H1 (cell line): ENCODE results near the gene SPTBN4. TPM values are rescaled to one million over a fixed set of nuclear protein-coding genes. Genes with fewer than 3 reads are reported as not detected.

ENCODE experiments used
- CTCF ChIA-PET: fragments of 300-600 bp; sonication (Branson Sonifier 250); formaldehyde crosslinking; loops from one replicate; lab custom pipeline; 2021; ENCODE audit not compliant: partially characterized antibody; lab: Charles Lee
- POLR2A ChIA-PET: fragments of 300-600 bp; sonication (Branson Sonifier 250); formaldehyde crosslinking; loops from one replicate; lab custom pipeline; 2021; ENCODE audit warnings: inconsistent platforms; ENCODE audit not compliant: partially characterized antibody; lab: Charles Lee
- DNase-seq, 2 experiments: peaks; one replicate each; pipeline versions ENCODE4 v3.0.0 to v3.0.0-alpha.2; 2010 to 2022; ENCODE audit warnings: low spot score in 2 of 2, low read depth in 1 of 2, mixed read lengths in 1 of 2
- FAIRE-seq: peaks from 2 replicates; lab custom pipeline; 2011; peaks lifted over from hg19 to GRCh38; lab: Jason Lieb, UNC
- H2AFZ ChIP-seq: 2 replicates; pipeline ENCODE4 v1.8.1; 2012; ENCODE audit warnings: low read length, inconsistent platforms
- H2AK5ac ChIP-seq: 2 replicates; pipeline ENCODE4 v1.6.1; 2013; ENCODE audit warnings: low read depth, low read length
- H2BK120ac ChIP-seq: replicated peaks from 2 replicates; pipeline ENCODE3; 2013; ENCODE audit warnings: low read depth, low read length, inconsistent platforms
- H2BK12ac ChIP-seq: 2 replicates; pipeline ENCODE4 v1.6.1; 2013; ENCODE audit warnings: low read depth, low read length
- H2BK15ac ChIP-seq: 2 replicates; pipeline ENCODE4 v1.6.1; 2013; ENCODE audit warnings: low read length
- H2BK20ac ChIP-seq: 2 replicates; pipeline ENCODE4 v1.6.1; 2013; ENCODE audit warnings: low read length
- H2BK5ac ChIP-seq: 2 replicates; pipeline ENCODE4 v1.6.1; 2013; ENCODE audit warnings: low read depth, low read length
- H3K14ac ChIP-seq: 2 replicates; pipeline ENCODE4 v1.6.1; 2013; ENCODE audit warnings: inconsistent platforms; ENCODE audit not compliant: insufficient read length
- H3K18ac ChIP-seq: 2 replicates; pipeline ENCODE4 v1.6.1; 2013; ENCODE audit warnings: low read length; ENCODE audit errors: extremely low read depth
- H3K23ac ChIP-seq: 2 replicates; pipeline ENCODE4 v1.6.1; 2013; ENCODE audit warnings: inconsistent platforms; ENCODE audit not compliant: insufficient read length
- H3K23me2 ChIP-seq: 2 replicates; pipeline ENCODE4 v1.6.1; 2013; ENCODE audit warnings: low read depth, low read length
- H3K27ac ChIP-seq: 2 replicates; pipeline ENCODE4 v1.6.1; 2011; ENCODE audit warnings: low read depth, low read length, inconsistent platforms
- H3K27me3 ChIP-seq, 4 experiments: replicated peaks in 1 of 4; 1 replicate in 1 of 4; 2 replicates in 3 of 4; pipeline versions ENCODE4 v1.6.1 to v1.8.1; 2011 to 2013; ENCODE audit warnings: low read length in 3 of 4, mild to moderate bottlenecking in 3 of 4, inconsistent platforms in 2 of 4, mixed read lengths in 2 of 4, moderate library complexity in 1 of 4; ENCODE audit not compliant: control insufficient read depth in 3 of 4, insufficient read depth in 3 of 4; ENCODE audit errors: extremely low read depth in 1 of 4
- H3K36me3 ChIP-seq, 4 experiments: 2 replicates each; pipeline versions ENCODE4 v1.6.1 to v1.8.1; 2011 to 2013; ENCODE audit warnings: mild to moderate bottlenecking in 4 of 4, low read length in 3 of 4, moderate library complexity in 2 of 4, control low read depth in 1 of 4, inconsistent platforms in 1 of 4; ENCODE audit not compliant: insufficient read depth in 4 of 4, control insufficient read depth in 2 of 4
- H3K4ac ChIP-seq: replicated peaks from 2 replicates; pipeline ENCODE3; 2013; ENCODE audit warnings: low read length, low read depth, mixed read lengths, inconsistent platforms; ENCODE audit not compliant: insufficient read length
- H3K4me1 ChIP-seq, 4 experiments: replicated peaks in 1 of 4; 1 replicate in 1 of 4; 2 replicates in 3 of 4; pipeline versions ENCODE4 v1.6.1 to v1.8.1; 2011 to 2013; ENCODE audit warnings: low read length in 3 of 4, inconsistent platforms in 2 of 4, mixed read lengths in 1 of 4; ENCODE audit not compliant: insufficient read depth in 4 of 4, control insufficient read depth in 3 of 4
- H3K4me2 ChIP-seq, 2 experiments: 2 replicates each; pipeline versions ENCODE4 v1.6.1 to v1.8.1; 2011 to 2013; ENCODE audit warnings: low read depth in 2 of 2, low read length in 2 of 2, control low read depth in 1 of 2, inconsistent platforms in 1 of 2, mild to moderate bottlenecking in 1 of 2; ENCODE audit not compliant: insufficient read depth in 1 of 2
- H3K4me3 ChIP-seq, 4 experiments: fragments of 200-600, 300-600 bp in 1 of 4; sonication (generic), shearing (Covaris generic), sonication (Bioruptor Twin) in 1 of 4; 2 replicates each; pipeline versions ENCODE4 v1.5.1 to v1.8.1; 2011 to 2016; ENCODE audit warnings: low read length in 4 of 4, low read depth in 3 of 4, control low read depth in 2 of 4, inconsistent platforms in 2 of 4, mild to moderate bottlenecking in 2 of 4, mixed read lengths in 1 of 4, moderate library complexity in 1 of 4; ENCODE audit not compliant: insufficient read depth in 2 of 4; ENCODE audit errors: extremely low read depth in 1 of 4
- H3K56ac ChIP-seq: replicated peaks from 2 replicates; pipeline ENCODE3; 2013; ENCODE audit warnings: low read depth, mild to moderate bottlenecking, mixed read lengths, low read length, inconsistent platforms; ENCODE audit not compliant: insufficient read length
- H3K79me1 ChIP-seq: 2 replicates; pipeline ENCODE4 v1.6.1; 2013; ENCODE audit warnings: low read depth, low read length, control low read depth
- H3K79me2 ChIP-seq, 2 experiments: 2 replicates each; pipeline versions ENCODE4 v1.6.1 to v1.8.1; 2012 to 2013; ENCODE audit warnings: low read length in 2 of 2, mild to moderate bottlenecking in 2 of 2, inconsistent platforms in 1 of 2; ENCODE audit not compliant: insufficient read depth in 2 of 2, control insufficient read depth in 1 of 2
- H3K9ac ChIP-seq, 4 experiments: replicated peaks in 1 of 4; 1 replicate in 1 of 4; 2 replicates in 3 of 4; pipeline versions ENCODE4 v1.6.1 to v1.8.1; 2011 to 2013; ENCODE audit warnings: low read depth in 3 of 4, low read length in 3 of 4, control low read depth in 2 of 4, mild to moderate bottlenecking in 2 of 4, moderate library complexity in 2 of 4, inconsistent platforms in 1 of 4; ENCODE audit errors: extremely low read depth in 1 of 4
- H3K9me3 ChIP-seq, 2 experiments: 2 replicates each; pipeline versions ENCODE4 v1.6.1 to v1.8.1; 2012 to 2013; ENCODE audit warnings: mild to moderate bottlenecking in 2 of 2, moderate library complexity in 2 of 2, control low read depth in 1 of 2, inconsistent platforms in 1 of 2, low read depth in 1 of 2, low read length in 1 of 2, mixed read lengths in 1 of 2; ENCODE audit not compliant: insufficient read depth in 2 of 2
- H4K20me1 ChIP-seq, 2 experiments: replicated peaks in 1 of 2; 2 replicates each; pipeline versions ENCODE3 to v1.8.1; 2011 to 2013; ENCODE audit warnings: inconsistent platforms in 2 of 2, low read length in 2 of 2, mild to moderate bottlenecking in 1 of 2; ENCODE audit not compliant: insufficient read depth in 2 of 2, control insufficient read depth in 1 of 2
- H4K5ac ChIP-seq: 2 replicates; pipeline ENCODE4 v1.6.1; 2013; ENCODE audit warnings: low read length, low read depth, mixed read lengths, inconsistent platforms; ENCODE audit not compliant: insufficient read length
- H4K8ac ChIP-seq: 2 replicates; pipeline ENCODE4 v1.8.0; 2013; ENCODE audit warnings: mild to moderate bottlenecking, moderate library complexity, low read length, inconsistent platforms; ENCODE audit not compliant: insufficient read depth; ENCODE audit errors: extremely low read depth
- H4K91ac ChIP-seq: replicated peaks from 2 replicates; pipeline ENCODE3; 2013; ENCODE audit warnings: low read length, mixed read lengths, inconsistent platforms; ENCODE audit not compliant: insufficient read length
- BACH1 ChIP-seq: IDR thresholded peaks from 2 replicates; pipeline ENCODE4 v1.6.1; 2012; ENCODE audit warnings: low read length, improper control_type of control experiment
- BRCA1 ChIP-seq: IDR thresholded peaks from 2 replicates; pipeline ENCODE4 v1.6.1; 2012; ENCODE audit warnings: low read depth, low read length, improper control_type of control experiment
- JUND ChIP-seq: IDR thresholded peaks from 2 replicates; pipeline ENCODE4 v1.6.1; 2011; ENCODE audit warnings: mild to moderate bottlenecking, improper control_type of control experiment, low read length
- KDM5A ChIP-seq: fragments of 200-600 bp; IDR thresholded peaks from 2 replicates; pipeline ENCODE4 v1.7.1; 2012; ENCODE audit warnings: mild to moderate bottlenecking, low read length, inconsistent platforms, mixed read lengths
- POLR2AphosphoS5 ChIP-seq: IDR thresholded peaks from 2 replicates; pipeline ENCODE4 v1.6.1; 2011; ENCODE audit warnings: low read depth, low read length
- POU5F1 ChIP-seq: IDR thresholded peaks from 2 replicates; pipeline ENCODE4 v1.6.1; 2011; ENCODE audit warnings: low read depth, mild to moderate bottlenecking, low read length, moderate library complexity
- SIX5 ChIP-seq: IDR thresholded peaks from 2 replicates; pipeline ENCODE4 v1.6.1; 2011; ENCODE audit warnings: mild to moderate bottlenecking, low read depth, low read length
- SRF ChIP-seq: IDR thresholded peaks from 2 replicates; pipeline ENCODE4 v1.6.1; 2011; ENCODE audit warnings: mild to moderate bottlenecking, low read depth, low read length, moderate library complexity
- TBP ChIP-seq: IDR thresholded peaks from 2 replicates; pipeline ENCODE4 v1.6.1; 2011; ENCODE audit warnings: low read depth, low read length, improper control_type of control experiment
- WGBS, 2 experiments: shearing (Covaris generic) in 1 of 2; methylation state at CpG; one replicate each; pipeline versions ENCODE4 v1.1.6 to v1.1.7; 2013 to 2015; ENCODE audit warnings: low lambda C conversion rate in 2 of 2, mixed read lengths in 2 of 2, inconsistent platforms in 1 of 2, low coverage in 1 of 2, missing lambda C conversion rate in 1 of 2; ENCODE audit not compliant: insufficient replicate concordance in 2 of 2, insufficient coverage in 1 of 2, insufficient read length in 1 of 2; ENCODE audit errors: extremely low coverage in 1 of 2, missing lambda C conversion rate in 1 of 2; 5-methylcytosine and 5-hydroxymethylcytosine counted together
- polyA plus RNA-seq, 7 experiments: library from polyadenylated mRNA; depleted of rRNA in 3 of 7; stranded (reverse) in 5 of 7; unstranded in 2 of 7; fragments of >200 nt in 5 of 7; fragments of 200-250 nt in 2 of 7; gene quantifications; 1 replicate in 5 of 7; 2 replicates in 1 of 7; 4 replicates in 1 of 7; pipeline versions ENCODE4 v1.2.1 to v1.2.3, GENCODE V29; 2011 to 2013; ENCODE audit warnings: missing spikeins in 2 of 7, mixed read lengths in 2 of 7
- total RNA-seq: library from RNA; stranded (reverse); fragmentation: NEBNext Ultra II Directional; extraction: Animal tissue kit (Norgen Biotek cat#: 25700); gene quantifications from 2 replicates; pipeline ENCODE4 v1.2.1, GENCODE V29; 2021
- TF ChIP-seq, protein P1 (sequence below): IDR thresholded peaks from 2 replicates; pipeline ENCODE4 v1.6.1; 2011; ENCODE audit warnings: low read depth, mild to moderate bottlenecking, low read length; ENCODE audit not compliant: insufficient read depth

Gene SPTBN4
- total and polyA plus RNA-seq, 2 of the 8 experiments (the other 6 are each of a cell fraction or from before 2014, with no cell fraction given), result 1.9 to 3.0 TPM

DNA sequence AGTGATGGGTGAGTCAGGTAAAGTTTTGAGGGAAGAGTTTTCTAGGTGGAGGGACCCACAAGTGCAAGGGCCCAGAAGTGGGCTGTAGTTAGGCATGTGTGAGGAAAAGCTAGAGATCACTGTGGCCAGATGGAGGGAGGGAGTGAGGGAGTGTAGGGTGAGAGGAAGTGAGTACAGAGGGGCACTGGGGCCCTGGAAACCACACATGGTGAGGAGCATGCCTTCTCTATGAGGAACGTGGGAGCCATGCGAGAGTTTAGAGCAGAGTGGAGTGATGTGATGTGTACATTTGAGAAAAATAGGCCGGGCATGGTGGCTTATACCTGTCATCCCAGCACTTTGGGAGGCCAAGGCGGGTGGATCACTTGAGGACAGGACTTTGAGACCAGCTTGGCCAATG, 95.1 kb downstream of the SPTBN4 start:
- Histone ChIP-seq H3K4me2 (no peak overlapping the region), H2AFZ (no peak overlapping the region), H3K4ac (no peak overlapping the region), H3K27ac (no peak overlapping the region), H2BK5ac (no peak overlapping the region), H3K9me3 (no peaks in the 10 kb centered on the region), H4K5ac (no peak overlapping the region), H2BK12ac (no peak overlapping the region), H3K56ac (no peak overlapping the region), H3K18ac (no peak overlapping the region), H4K91ac (no peak overlapping the region), H3K4me1 (no peaks in the 10 kb centered on the region), H2AK5ac (no peak overlapping the region), H2BK20ac (no peak overlapping the region), H2BK15ac (no peak overlapping the region), H3K9ac (no peak overlapping the region), H3K23me2 (no peaks in the 10 kb centered on the region), H2BK120ac (no peak overlapping the region), H3K23ac (no peak overlapping the region), H4K20me1 (no peaks in the 10 kb centered on the region), H3K27me3 (peaks cover 4 to 24% (median 17%) of the 10 kb centered on the region in 4 experiments), H3K79me1 (no peaks in the 10 kb centered on the region), H3K14ac (no peak overlapping the region), H4K8ac (0 out of 2 replicates have a peak overlapping the region, but pooled peaks have one; percentile 5), H3K36me3 (no peaks in the 10 kb centered on the region)
- DNase-seq, result no peak
- FAIRE-seq, result no peak
- WGBS, 2 experiments, result 76% methylated on average over 4 of the region's 4 CpGs; no CpG with 5 or more reads in 1 of the 2 experiments
- POLR2A ChIA-PET, result no interaction called here
- no peak for TF ChIP-seq POLR2AphosphoS5
- no peak for TF ChIP-seq SRF
- TF ChIP-seq POU5F1, result no peak
- TF ChIP-seq KDM5A, result no peak
- TF ChIP-seq BACH1, result no peak
- TF ChIP-seq JUND, result no peak
- TF ChIP-seq TBP, result no peak
- TF ChIP-seq, protein P1, sequence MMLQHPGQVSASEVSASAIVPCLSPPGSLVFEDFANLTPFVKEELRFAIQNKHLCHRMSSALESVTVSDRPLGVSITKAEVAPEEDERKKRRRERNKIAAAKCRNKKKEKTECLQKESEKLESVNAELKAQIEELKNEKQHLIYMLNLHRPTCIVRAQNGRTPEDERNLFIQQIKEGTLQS, result no peak
- no peak for TF ChIP-seq SIX5
- no peak for TF ChIP-seq BRCA1
- TF ChIP-seq, all 59 proteins: peak for 0
- Histone ChIP-seq H3K79me2 (no peaks in the 10 kb centered on the region), H3K4me3 (no peak overlapping the region)
- CTCF ChIA-PET, result interaction anchor here (1.0 to 2.0 kb wide), 5 partner anchors 11 to 36 kb away, joined by 3 to 7 read pairs (median 3); no protein-coding TSS in a partner anchor
